ENCODE measurements around the gene MYH13.

The MYH13 gene

DNA sequence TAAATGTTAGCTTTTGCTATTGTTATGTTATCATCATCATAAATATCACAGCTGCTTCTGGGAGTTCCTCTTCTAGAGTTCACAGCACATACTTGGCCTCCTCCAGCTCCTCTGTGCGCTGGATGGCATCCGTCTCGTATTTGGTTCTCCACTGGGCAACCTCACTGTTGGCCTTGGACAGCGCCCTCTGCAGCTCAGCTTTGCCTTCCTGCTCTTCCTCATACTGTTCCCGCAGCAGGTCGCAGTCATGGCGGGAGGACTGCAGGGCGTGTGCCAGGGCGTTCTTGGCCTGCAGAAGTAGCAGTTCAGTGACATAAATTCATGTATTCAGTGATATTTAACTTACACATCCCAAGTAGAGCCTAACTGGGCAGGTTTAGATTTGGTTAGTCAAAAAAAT lies 25.5 kb upstream of the MYH13 start:
- TF ChIP-seq, protein P1, sequence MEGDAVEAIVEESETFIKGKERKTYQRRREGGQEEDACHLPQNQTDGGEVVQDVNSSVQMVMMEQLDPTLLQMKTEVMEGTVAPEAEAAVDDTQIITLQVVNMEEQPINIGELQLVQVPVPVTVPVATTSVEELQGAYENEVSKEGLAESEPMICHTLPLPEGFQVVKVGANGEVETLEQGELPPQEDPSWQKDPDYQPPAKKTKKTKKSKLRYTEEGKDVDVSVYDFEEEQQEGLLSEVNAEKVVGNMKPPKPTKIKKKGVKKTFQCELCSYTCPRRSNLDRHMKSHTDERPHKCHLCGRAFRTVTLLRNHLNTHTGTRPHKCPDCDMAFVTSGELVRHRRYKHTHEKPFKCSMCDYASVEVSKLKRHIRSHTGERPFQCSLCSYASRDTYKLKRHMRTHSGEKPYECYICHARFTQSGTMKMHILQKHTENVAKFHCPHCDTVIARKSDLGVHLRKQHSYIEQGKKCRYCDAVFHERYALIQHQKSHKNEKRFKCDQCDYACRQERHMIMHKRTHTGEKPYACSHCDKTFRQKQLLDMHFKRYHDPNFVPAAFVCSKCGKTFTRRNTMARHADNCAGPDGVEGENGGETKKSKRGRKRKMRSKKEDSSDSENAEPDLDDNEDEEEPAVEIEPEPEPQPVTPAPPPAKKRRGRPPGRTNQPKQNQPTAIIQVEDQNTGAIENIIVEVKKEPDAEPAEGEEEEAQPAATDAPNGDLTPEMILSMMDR (IDR thresholded peaks at IDR 0.05; ENCODE audit: low read depth, low read length) = no peak
- no peak overlapping the region for H3K4me3 ChIP-seq (ENCODE audit: low read depth, low read length)

DNA sequence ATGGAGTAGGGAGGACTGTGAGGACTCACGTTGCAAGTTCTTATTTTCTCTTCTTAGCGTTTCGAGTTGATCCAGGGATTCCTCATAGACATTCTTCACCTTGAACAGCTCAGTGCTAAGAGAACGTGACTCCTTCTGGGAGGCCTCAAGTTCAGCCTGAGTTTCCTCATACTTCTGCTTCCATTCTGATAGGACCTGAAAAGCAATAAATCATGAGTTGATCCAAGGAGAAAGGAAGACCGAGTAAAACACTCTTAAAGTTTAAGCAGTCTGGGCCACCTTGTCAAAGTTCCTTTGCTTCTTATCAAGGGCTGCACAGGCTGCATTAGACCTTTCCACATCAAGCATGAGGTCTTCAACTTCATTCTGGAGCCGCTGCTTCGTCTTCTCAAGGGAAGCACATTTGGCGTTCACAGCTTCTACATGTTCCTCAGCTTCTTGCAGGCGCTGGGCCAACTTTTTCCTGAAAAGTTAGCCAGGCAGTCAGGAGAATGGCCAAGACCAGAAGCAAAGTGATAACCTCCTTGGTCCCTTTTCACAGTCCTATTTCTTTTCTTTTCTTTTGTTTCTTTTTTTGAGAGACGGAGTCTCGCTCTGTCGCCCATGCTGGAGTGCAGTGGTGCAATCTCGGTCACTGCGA lies 23.8 kb upstream of the MYH13 start:
- TF ChIP-seq, protein P1 (IDR thresholded peaks at IDR 0.05; ENCODE audit: low read depth, low read length) = no peak
- no peak overlapping the region for H3K4me3 ChIP-seq (ENCODE audit: low read depth, low read length)

DNA sequence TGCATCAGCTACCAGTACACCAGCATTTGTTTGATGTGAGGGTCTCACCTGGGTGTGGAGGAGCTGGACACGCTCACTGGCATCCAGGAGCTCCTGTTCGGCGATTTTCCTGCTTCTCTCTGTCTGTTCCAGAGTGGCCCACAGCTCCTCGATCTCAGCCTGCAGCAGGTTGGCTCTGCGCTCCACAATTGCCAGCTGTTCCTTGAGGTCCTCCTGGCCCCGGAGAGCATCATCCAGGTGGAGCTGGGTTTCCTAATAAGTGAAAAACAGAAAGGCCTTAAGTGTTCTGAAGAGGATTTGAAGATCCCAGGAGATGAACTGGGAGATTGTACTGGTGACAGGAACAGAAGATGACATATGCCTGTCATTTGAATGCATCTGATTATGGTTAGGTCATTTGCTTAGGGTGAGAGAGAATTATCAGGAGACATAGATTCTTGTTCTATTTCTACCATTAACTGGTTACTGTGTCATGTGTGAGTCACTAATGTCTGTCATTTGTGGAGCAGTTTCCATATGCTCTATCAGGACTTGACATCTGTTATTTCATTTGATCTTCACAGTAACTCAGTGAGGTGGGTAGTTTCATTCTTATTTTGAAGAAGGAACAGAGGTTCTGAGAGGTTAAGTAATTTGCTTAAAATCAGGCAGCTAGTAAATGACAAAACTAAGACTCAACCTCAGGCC lies 21.5 kb upstream of the MYH13 start:
- H3K4me3 ChIP-seq (ENCODE audit: low read depth, low read length) = no peak overlapping the region
- TF ChIP-seq, protein P1 (IDR thresholded peaks at IDR 0.05; ENCODE audit: low read depth, low read length) = no peak

DNA sequence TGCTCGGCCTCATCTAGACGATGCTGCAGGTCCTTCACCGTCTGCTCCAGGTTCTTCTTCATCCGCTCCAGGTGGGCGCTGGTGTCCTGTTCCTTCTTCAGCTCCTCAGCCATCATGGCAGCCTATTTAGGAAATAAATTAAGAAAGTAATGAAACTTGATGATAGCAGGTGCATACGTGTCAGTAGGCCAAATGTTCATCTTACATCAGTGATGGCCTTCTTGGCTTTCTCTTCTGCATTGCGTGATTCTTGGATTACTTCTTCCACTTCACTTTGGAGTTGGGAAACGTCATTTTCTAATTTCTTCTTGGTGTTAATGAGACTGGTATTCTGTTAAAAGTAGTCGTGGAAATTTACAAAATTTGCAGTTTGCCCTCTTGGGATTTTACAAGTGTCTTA lies 20.1 kb upstream of the MYH13 start:
- H3K4me3 ChIP-seq (ENCODE audit: low read depth, low read length) = no peak overlapping the region
- TF ChIP-seq, protein P1 (IDR thresholded peaks at IDR 0.05; ENCODE audit: low read depth, low read length) = no peak

DNA sequence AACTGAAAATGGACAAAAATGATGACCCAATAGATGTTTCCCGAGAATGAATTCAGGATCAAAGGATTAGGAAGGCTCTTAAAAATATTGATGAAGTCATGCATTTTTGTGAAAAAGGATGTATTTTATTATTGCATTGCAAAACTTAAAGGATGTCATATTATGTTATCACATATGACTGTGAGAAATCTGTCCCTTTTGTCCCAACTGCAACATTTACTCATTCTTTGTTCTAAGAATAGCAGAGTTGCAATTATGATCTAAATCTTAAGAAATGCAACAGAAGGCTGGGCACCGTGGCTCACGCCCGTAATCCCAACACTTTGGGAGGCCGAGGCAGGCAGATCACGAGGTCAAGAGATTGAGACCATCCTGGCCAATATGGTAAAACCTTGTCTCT lies 13.1 kb upstream of the MYH13 start:
- H3K4me3 ChIP-seq (ENCODE audit: low read depth, low read length) = no peak overlapping the region
- TF ChIP-seq, protein P1 (IDR thresholded peaks at IDR 0.05; ENCODE audit: low read depth, low read length) = no peak

DNA sequence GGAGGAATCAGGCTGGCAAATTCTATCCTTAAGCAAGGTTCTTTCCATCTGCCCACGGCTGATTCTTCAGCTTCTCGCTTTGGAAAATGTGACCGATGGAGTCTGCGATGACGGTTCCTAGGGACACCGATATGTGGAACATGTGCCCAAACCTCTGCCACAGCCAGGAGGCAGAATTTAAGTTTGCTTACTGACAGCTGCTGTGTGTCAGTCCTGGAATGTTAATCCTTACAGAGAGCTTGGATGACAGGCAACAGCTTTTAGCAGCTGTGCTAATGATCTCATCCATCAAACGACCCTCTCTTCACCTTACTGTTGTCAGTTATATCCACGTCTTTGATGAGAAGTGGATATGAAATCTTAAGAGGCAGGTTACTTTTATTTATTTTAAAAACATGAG lies 11.4 kb upstream of the MYH13 start:
- TF ChIP-seq, protein P1 (IDR thresholded peaks at IDR 0.05; ENCODE audit: low read depth, low read length) = no peak
- H3K4me3 ChIP-seq (ENCODE audit: low read depth, low read length) = no peak overlapping the region

DNA sequence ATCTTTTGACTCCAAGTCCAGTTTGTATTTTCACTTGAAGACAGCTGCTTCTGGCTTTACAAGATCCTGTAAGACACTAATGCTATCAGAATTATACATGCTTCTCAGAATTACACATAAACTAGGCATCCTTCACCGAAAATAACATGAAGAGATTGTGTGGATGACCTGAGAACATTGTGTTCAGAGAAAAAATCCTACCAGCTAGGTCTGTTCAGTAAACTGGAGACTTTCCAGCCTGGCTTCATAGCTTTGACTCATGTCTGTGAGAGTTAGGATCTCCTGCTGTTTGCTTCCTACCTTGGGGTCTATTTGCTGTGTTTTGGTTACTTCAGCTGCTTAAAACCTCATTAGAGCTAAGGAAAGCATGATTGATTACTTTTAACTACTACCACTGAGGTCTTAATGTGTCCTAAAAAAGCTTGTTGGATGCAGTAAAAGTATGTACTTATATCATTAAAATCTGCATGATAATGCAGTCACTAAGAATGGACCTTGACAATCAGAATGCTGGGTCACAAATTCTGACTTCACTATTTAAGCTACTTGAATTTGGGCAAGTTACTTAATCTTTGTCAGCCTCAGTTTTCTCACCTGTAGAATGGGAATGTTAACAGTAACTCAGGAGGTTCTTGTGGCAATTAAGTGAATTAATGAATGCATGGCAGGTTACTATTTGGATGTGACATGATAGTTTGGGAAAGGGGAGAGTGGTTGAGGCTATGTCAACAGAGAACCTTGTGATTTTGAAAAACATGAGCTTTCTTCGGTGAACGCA lies 8.0 kb upstream of the MYH13 start:
- TF ChIP-seq, protein P1 (IDR thresholded peaks at IDR 0.05; ENCODE audit: low read depth, low read length) = no peak
- no peak overlapping the region for H3K4me3 ChIP-seq (ENCODE audit: low read depth, low read length)
